Measurements from ENCODE around the gene GRID2. TPM values are rescaled to one million over a fixed set of nuclear protein-coding genes. Genes with fewer than 3 reads are reported as not detected.

The GRID2 gene
- total RNA-seq, 1 donor = not detected

DNA sequence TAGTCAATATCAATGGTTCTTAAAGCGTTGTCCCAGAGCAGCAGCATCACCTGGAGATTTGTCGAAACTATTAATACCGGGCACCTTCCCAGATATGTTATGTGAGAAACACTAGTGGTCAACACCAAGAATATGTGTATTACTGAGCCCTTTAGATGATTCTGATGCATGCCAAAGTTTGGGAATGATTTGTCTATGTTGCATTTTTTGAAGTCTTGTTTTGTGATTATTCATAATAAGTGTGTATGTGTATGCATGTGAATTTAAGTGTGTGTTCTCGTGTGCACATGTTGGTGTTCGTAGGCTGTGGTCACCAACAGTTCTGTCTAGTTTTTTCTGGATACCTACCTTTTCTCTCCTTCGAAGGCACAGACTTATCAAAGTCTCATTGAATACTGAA, 749.4 kb downstream of the GRID2 start:
- TF ChIP-seq, protein P1, sequence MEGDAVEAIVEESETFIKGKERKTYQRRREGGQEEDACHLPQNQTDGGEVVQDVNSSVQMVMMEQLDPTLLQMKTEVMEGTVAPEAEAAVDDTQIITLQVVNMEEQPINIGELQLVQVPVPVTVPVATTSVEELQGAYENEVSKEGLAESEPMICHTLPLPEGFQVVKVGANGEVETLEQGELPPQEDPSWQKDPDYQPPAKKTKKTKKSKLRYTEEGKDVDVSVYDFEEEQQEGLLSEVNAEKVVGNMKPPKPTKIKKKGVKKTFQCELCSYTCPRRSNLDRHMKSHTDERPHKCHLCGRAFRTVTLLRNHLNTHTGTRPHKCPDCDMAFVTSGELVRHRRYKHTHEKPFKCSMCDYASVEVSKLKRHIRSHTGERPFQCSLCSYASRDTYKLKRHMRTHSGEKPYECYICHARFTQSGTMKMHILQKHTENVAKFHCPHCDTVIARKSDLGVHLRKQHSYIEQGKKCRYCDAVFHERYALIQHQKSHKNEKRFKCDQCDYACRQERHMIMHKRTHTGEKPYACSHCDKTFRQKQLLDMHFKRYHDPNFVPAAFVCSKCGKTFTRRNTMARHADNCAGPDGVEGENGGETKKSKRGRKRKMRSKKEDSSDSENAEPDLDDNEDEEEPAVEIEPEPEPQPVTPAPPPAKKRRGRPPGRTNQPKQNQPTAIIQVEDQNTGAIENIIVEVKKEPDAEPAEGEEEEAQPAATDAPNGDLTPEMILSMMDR (IDR thresholded peaks at IDR 0.05; ENCODE audit: insufficient read depth, low read depth, low read length) = no peak
- H3K4me3 ChIP-seq (ENCODE audit: low read depth, low read length) = no peak overlapping the region

DNA sequence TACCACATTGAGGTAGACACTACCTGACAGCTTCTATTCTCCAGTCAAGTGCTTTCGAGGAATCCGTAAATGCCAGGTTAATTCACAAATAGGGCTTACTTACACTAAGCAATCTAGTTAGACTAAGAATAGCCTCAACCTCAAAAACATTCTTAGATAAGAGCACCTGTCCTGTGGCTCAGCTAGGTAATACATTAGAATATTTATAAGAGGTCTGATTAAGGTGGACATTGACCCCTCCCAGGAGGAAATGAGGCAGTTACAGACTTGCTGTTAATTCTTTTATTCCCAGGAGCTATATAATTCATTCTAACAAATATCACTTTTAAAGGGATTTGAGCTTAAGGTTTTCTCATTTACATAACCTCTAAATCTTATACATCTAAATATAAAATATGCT, 758.1 kb downstream of the GRID2 start:
- DNase-seq (ENCODE audit: low read depth) = no peak
- no peak overlapping the region for H3K4me3 ChIP-seq (ENCODE audit: low read depth, low read length)
- TF ChIP-seq, protein P1 (IDR thresholded peaks at IDR 0.05; ENCODE audit: insufficient read depth, low read depth, low read length) = no peak

More for the DNA sequence above, 749.4 kb downstream of the GRID2 start:
- no peak for DNase-seq (ENCODE audit: low read depth)

- DNase-seq (ENCODE audit: low read depth) = no peak
- TF ChIP-seq, protein P1 (IDR thresholded peaks at IDR 0.05; ENCODE audit: insufficient read depth, low read depth, low read length) = no peak
- H3K4me3 ChIP-seq (ENCODE audit: low read depth, low read length) = no peak overlapping the region
Measured at GRCh38 chr4:93063325-93063724, 759.6 kb downstream of the GRID2 start.

GRCh38 chr4:93065790-93066189, 762.0 kb downstream of the GRID2 start:
- TF ChIP-seq, protein P1 (IDR thresholded peaks at IDR 0.05; ENCODE audit: insufficient read depth, low read depth, low read length) = no peak
- no peak overlapping the region for H3K4me3 ChIP-seq (ENCODE audit: low read depth, low read length)
- DNase-seq (ENCODE audit: low read depth) = no peak

DNA sequence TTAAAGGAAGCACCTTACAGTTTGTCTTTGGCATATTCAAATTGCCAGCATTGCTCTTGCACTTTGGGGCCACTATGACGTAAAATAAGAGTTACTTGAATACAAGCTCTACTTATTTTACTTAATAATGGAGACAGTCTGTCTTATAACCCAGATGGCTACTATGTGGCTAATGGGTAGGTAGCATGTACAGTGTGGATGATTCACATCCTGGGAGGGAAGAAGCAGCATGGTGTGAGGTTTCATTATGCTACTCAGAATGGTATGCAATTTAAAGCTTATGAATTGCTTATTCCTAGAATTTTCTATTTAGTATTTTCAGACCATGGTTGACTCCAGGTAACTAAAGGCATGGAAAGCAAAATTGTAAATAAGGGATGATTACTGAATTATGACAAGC, 763.0 kb downstream of the GRID2 start:
- H3K4me3 ChIP-seq (ENCODE audit: low read depth, low read length) = no peak overlapping the region
- TF ChIP-seq, protein P1 (IDR thresholded peaks at IDR 0.05; ENCODE audit: insufficient read depth, low read depth, low read length) = no peak
- no peak for DNase-seq (ENCODE audit: low read depth)

DNA sequence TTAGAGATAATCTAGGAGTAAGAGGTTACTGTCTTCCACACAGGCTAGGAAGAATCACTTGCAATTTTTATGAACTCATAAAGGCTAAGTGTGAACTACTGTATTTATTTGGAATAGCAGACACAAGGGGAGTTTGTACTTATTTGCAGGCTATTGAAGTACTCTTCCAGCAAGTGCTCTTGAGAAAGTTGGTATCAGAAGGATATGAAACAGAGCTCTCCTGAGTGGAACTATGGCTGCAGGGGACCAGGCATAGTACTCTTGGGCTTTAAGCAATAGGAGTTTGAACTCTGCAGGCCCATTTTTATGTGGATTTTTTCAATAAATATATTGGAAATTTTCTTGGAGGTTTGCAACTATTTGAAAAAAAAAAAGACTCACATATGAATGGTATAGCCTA, 768.5 kb downstream of the GRID2 start:
- H3K4me3 ChIP-seq (ENCODE audit: low read depth, low read length) = no peak overlapping the region
- DNase-seq (ENCODE audit: low read depth) = no peak
- TF ChIP-seq, protein P1 (IDR thresholded peaks at IDR 0.05; ENCODE audit: insufficient read depth, low read depth, low read length) = no peak

- no peak overlapping the region for H3K4me3 ChIP-seq (ENCODE audit: low read depth, low read length)
- TF ChIP-seq, protein P1 (IDR thresholded peaks at IDR 0.05; ENCODE audit: insufficient read depth, low read depth, low read length) = no peak
- no peak for DNase-seq (ENCODE audit: low read depth)
Measured at GRCh38 chr4:93080316-93080715, 776.5 kb downstream of the GRID2 start.
